AG20443 (cell line): ENCODE measurements around the gene CRB3.

Experiments used
- DNase-seq: peaks from one replicate; pipeline ENCODE4 v3.0.0; 2012; ENCODE audit warnings: low spot score, mixed read lengths

CRB3 gene

DNA sequence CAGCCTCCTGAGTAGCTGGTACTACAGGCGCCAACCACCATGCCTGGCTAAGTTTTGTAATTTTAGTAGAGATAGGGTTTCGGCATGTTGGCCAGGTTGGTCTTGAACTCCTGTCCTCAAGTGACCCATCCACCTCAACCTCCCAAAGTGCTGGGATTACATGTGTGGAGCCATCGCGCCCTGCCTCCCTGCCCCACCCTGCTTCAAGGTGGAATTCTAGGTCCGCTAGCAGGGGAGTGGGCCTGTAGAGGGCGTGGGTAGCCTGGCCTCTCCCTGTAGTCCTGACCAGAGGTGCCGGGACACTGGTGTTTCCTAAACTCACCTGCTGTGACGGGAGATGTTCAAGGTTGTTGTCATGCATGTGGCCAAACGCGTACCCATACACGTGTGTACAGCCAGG lies 30.9 kb upstream of the CRB3 start:
- no peak for DNase-seq

DNA sequence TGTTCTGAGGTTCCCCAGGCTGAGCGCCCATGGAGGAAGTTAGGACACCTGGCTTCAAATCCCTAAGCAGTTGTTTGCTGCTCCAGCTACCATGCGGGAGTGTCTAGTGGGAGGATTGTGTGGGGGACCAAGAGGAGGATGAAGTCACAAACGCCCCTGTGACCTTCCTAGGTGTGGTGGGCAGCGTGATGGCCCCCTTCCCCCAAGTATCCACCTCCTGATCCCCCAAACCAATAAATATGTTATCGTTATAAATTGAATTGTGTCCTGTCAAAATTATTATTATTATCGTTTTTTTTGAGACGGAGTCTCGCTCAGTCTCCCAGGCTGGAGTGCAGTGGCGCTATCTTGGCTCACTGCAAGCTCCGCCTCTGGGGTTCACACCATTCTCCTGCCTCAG lies 30.4 kb upstream of the CRB3 start, which contains the start of gene SLC25A41:
Gene SLC25A41, minus strand, starts transcription at position 101 of the 400 bp plus-strand sequence. Its CDS starts 70 bp downstream, at position 31.
- no peak for DNase-seq

- DNase-seq = no peak
Observed at GRCh38 chr19:6439743-6440142, 24.3 kb upstream of the CRB3 start.

- no peak for DNase-seq
Observed at GRCh38 chr19:6440905-6441304, 23.2 kb upstream of the CRB3 start.

DNA sequence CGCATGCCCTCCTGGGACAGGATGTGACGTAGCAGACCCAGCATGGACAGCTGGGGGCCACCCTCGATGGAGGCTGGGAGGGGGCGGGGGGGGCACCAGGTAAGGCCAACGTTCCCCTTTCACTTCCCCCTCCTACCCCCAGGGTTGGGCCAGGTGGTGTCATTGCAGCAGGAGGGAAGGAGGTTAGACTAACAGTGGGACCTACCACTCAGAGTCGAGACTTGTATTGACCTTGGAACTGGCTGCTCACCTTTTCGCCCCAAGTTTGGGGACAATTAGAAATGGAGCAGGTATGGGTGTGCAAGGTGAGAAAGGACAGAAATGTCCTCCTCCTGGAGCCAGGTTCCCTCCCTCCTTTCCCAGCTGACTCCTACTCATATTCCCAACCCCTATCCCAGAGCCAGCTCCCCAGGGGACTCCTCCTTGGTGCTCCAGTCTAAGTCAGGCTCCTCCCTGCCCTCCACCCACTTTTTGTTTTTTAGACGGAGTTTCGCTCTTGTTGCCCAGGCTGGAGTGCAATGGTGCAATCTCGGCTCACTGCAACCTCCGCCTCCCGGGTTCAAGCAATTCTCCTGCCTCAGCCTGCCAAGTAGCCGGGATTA lies 21.9 kb upstream of the CRB3 start:
- no peak for DNase-seq

GRCh38 chr19:6443986-6444385 lies 20.1 kb upstream of the CRB3 start:
- no peak for DNase-seq

GRCh38 chr19:6446452-6446851 lies 17.6 kb upstream of the CRB3 start:
- no peak for DNase-seq

DNA sequence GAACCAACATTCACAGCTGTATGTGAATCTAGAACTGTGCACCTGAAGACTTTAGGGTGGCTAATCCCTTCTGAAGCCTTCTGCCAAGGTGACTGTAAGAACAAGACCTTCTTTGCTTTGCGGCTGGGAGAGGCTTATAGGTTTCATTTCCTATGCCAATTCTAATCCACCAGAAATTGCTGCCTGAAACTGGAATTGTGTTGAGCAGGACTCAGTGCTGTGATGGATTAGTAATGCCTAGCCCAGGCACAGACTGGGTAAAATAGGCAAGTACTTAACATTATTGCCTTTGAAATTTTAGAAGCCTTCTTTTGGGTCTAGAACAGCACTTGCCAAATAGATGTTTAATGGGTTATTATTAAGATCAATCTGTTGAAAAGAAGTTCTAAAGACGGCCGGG lies 16.0 kb upstream of the CRB3 start:
- DNase-seq = no peak

DNA sequence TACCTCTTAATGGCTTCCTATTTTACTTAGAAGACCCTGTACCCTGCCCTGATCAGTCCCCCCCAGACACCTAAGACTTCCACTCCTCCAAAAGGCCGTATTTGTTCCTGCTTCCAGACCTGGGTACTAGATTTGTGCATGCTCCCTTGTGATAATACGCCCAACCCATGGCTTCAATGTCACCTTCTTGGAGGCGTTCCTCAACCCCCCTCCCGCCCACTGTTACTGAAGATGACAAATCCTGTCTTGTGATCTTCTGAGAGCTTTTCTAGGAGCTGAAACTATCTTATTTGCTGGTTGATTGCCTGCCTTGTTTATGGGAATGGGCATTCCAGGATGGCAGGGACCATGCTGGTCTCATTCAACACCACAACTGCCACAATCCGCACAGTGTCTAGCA lies 13.9 kb upstream of the CRB3 start:
- no peak for DNase-seq

- no peak for DNase-seq
Observed at GRCh38 chr19:6451583-6452222, 12.4 kb upstream of the CRB3 start.

- no peak for DNase-seq
Observed at GRCh38 chr19:6452223-6452614, 11.9 kb upstream of the CRB3 start.

DNA sequence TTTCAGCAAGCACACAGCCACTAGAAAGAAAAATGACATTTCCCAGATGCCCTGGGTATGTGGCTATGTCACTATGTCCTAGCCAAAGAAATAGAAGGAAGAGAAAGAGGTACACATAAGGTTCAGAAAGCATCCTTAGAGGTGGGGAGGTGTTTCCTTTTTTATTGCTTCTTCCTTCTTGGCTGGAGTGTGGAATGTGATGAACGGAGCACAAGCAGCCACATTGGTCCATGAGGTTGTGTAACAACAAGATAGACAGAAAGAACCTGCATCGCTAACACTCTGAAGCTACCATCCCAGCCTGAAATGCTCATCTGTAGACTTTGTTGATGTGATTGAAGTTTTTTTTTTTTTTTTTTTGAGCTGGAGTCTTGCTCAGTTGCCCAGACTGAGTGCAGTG lies 11.2 kb upstream of the CRB3 start:
- no peak for DNase-seq

DNA sequence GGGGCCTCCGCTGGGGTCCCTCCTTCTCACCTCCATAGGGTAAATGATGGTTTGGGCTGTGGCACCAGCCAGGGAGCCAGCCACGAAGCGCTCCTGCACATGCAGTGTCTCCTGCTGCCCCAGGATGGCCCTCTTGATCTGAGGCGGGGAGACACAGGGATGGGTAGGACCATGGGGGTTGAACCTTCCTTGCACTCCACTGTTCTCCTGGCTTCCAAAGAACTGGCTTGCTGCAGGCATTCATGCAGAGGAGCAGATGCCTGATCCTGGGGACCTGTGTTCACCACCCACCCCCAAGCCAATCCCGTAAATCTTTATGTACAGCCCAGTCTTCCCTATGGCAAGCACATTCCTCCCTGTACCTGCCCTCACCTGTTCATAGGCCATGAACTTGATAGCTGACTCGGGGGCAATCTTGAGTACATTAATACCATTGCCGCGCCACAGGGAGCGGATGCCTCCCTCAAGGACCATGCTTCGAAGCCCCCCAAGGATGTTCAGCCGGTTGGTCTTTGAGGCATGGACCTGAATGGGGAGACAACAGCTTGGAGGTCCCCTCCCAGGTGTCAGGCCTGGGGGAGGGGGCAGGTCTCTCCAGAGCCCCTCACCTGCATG lies 10.0 kb upstream of the CRB3 start:
- DNase-seq = no peak

DNA sequence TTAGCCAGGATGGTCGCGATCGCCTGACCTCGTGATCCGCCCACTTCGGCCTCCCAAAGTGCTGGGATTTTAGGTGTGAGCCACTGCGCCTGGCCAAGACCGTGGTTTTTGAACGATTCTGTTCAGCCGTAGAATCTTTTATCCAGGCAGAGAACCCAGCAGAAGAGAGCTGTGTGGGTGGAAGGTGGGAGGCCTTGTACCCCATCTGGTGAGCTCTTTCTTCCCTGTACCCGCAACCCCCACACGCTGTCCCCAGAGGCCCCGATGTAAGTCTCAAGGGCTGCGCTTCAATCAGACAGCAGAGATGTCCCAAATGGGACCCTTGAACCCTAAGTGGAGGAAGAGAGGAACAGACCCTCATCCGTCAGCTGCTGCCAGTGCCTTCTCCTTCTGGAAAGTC lies 8.1 kb upstream of the CRB3 start:
- no peak for DNase-seq

GRCh38 chr19:6457958-6458694 lies 5.9 kb upstream of the CRB3 start:
- no peak for DNase-seq

- no peak for DNase-seq
Observed at GRCh38 chr19:6458695-6459261, 5.3 kb upstream of the CRB3 start.

DNA sequence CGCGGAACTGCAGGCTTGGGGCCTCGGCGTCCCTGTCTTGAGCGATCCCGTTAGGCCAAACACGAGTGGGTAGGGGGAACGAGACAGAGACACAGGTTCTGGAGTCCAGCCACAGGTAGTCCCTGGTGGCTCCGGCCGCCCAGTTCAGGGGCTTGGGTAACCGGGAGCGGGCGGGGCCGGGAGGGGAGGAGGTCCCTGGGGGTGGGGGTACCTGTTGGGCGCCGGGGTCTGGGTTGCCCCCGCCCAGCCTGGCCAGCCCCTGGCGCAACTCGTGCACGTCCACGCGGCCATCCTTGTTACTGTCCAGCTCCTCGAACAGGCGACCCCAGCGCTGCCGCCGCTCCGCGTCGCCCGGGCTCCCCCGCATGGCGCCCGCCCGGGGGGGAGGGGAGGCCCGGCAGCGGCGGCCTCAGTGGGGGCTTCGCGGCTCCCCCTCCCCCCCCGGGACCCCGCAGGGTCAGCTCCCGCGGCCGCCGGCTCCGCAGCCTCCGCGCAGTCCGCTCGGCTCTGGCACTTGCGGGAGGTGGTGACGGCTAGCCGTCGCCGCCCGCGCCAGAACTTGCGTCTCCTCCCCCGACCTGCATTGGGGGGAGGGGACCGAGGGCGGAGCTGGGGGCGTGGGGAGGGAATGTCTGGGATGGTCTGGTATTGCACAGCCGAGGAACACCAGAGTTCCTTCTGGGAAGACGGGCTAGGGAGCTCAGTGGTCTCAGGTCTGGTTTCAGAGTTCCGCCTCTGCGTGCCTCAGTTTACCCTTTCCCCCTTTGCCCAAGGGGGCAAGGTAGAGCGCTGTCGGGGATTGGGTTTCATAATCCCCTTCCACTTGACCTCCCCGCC lies 4.6 kb upstream of the CRB3 start, which contains the start of gene SLC25A23:
Gene SLC25A23, minus strand, starts transcription at position 531 of the 837 bp plus-strand sequence. Its CDS starts 164 bp downstream, at position 367.
- DNase-seq = peak; percentile 90

GRCh38 chr19:6460099-6460884 lies 3.8 kb upstream of the CRB3 start:
- peak; percentile 99 for DNase-seq

- no peak for DNase-seq
Observed at GRCh38 chr19:6465006-6465405, 935 bp downstream of the CRB3 start.

- DNase-seq = no peak
Observed at GRCh38 chr19:6465663-6466062, 1.6 kb downstream of the CRB3 start.
